Testis (tissue), 3 donors: ENCODE results near the gene MFN1. TPM values are rescaled to one million over a fixed set of nuclear protein-coding genes. Genes with fewer than 3 reads are reported as not detected.
"Not testable (repeated sequence)": the region's sequence is repeated elsewhere in the genome, so short reads cannot be mapped to it uniquely, and the experiment has no call there.

Source experiments
- DNase-seq: peaks from one replicate; pipeline ENCODE4 v3.0.0-alpha.2; 2019
- H3K27ac ChIP-seq, 2 donors: fragments of 200-600 bp; sonication (generic); one replicate each; pipeline ENCODE4 v1.5.1; 2019
- H3K27me3 ChIP-seq: fragments of 200-600 bp; sonication (generic); one replicate; pipeline ENCODE4 v1.5.1; 2019
- H3K36me3 ChIP-seq: fragments of 200-600 bp; sonication (generic); one replicate; pipeline ENCODE4 v1.5.1; 2017; ENCODE audit warnings: low read depth; ENCODE audit errors: missing control alignments
- H3K4me1 ChIP-seq: fragments of 200-600 bp; sonication (generic); one replicate; pipeline ENCODE4 v1.5.1; 2019
- H3K4me3 ChIP-seq, 2 donors: fragments of 200-600 bp; sonication (generic); one replicate each; pipeline ENCODE4 v1.5.1; 2017 to 2019
- H3K9me3 ChIP-seq: fragments of 200-600 bp; sonication (generic); one replicate; pipeline ENCODE4 v1.5.1; 2017
- POLR2A ChIP-seq: fragments of 450-650 bp; IDR thresholded peaks from one replicate; pipeline ENCODE4 v1.6.1; 2017; ENCODE audit warnings: antibody characterized with exemption, mild to moderate bottlenecking, moderate library complexity
- WGBS, 2 donors: methylation state at CpG; one replicate each; pipeline ENCODE4 v1.1.5; 2018; 5-methylcytosine and 5-hydroxymethylcytosine counted together
- intact Hi-C: fragments of 100-400 bp; cut with DNase I; formaldehyde crosslinking; loops from one replicate; pipeline ENCODE4 v1.15.1; 2023; ENCODE audit warnings: low total_unique reads
- polyA plus RNA-seq: library from polyadenylated mRNA; stranded (reverse); fragments of 350-450 nt; fragmentation: Illumina TruSeq; extraction: RNeasy Lipid Tissue Mini Kit (QIAGEN cat#74804); gene quantifications from one replicate; pipeline ENCODE4 v1.2.3, GENCODE V29; 2014; ENCODE audit warnings: low read depth, low replicate concordance; ENCODE audit not compliant: insufficient read depth
- total RNA-seq, 2 donors: library from RNA; depleted of rRNA; stranded (reverse); fragments of >200 nt; gene quantifications; one replicate each; pipeline ENCODE4 v1.2.3, GENCODE V29; 2016
- TF ChIP-seq, protein P1 (sequence below), 3 experiments: fragments of 450-650 bp in 2 of 3; fragments of 200-600 bp in 1 of 3; sonication (generic) in 1 of 3; IDR thresholded peaks; one replicate each; pipeline ENCODE4 v1.5.1; 2016 to 2019; ENCODE audit warnings: antibody characterized with exemption in 3 of 3, mild to moderate bottlenecking in 2 of 3, moderate library complexity in 1 of 3

MFN1 gene
- total and polyA plus RNA-seq, 3 donors from 2014 or later: 23.1 to 50.9 (median 39.5) TPM

DNA sequence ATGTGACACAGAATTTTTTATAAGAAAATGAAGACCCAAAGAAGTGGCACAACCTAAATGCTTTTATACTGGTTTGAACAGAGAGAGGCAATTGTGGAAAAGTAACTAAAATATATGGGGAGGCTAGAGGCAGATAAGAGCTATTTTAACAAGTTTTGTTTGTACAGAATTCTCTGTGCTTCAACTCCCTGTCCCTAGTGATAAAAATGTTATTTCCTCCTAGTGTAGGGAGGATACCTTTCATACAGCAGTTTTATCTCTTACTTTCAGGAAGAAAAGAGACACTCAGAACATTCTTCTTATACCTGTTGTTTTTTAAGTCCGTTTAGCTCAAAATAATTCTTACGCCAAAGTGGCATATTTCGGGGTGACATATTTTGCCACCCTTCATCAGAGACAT is 45.9 kb upstream of the MFN1 start:
- intact Hi-C loops: no loop called here
- H3K4me1 ChIP-seq: no peaks in the 10 kb centered on the region
- no peaks in the 10 kb centered on the region for H3K36me3 ChIP-seq
- no peak for DNase-seq
- TF ChIP-seq, protein P1, sequence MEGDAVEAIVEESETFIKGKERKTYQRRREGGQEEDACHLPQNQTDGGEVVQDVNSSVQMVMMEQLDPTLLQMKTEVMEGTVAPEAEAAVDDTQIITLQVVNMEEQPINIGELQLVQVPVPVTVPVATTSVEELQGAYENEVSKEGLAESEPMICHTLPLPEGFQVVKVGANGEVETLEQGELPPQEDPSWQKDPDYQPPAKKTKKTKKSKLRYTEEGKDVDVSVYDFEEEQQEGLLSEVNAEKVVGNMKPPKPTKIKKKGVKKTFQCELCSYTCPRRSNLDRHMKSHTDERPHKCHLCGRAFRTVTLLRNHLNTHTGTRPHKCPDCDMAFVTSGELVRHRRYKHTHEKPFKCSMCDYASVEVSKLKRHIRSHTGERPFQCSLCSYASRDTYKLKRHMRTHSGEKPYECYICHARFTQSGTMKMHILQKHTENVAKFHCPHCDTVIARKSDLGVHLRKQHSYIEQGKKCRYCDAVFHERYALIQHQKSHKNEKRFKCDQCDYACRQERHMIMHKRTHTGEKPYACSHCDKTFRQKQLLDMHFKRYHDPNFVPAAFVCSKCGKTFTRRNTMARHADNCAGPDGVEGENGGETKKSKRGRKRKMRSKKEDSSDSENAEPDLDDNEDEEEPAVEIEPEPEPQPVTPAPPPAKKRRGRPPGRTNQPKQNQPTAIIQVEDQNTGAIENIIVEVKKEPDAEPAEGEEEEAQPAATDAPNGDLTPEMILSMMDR (IDR thresholded peaks at IDR 0.05): no peak
- no peak for TF ChIP-seq POLR2A
- WGBS, 2 donors: 39 to 56% methylated on average over 3 of the region's 3 CpGs
- no peak overlapping the region for H3K27ac ChIP-seq
- H3K9me3 ChIP-seq: no peaks in the 10 kb centered on the region
- no peak overlapping the region for H3K4me3 ChIP-seq
- H3K27me3 ChIP-seq: no peaks in the 10 kb centered on the region

DNA sequence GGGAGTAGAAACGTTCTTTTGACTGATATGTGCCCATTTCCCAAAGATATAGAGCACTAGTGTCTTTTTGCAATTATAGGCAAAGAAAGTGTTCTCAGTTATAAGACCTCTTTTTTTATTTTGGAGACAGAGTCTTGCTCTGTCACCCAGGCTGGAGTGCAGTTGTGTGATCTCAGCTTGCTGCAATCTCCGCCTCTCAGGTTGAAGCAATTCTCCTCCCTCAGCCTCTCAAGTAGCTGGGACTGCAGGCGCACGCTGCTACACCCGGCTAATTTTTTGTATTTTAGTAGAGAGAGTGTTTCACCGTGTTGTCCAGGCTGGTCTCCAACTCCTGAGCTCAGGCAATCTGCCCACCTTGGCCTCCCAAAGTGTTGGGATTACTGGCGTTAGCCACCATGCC is 45.4 kb upstream of the MFN1 start:
- no peak for DNase-seq
- Histone ChIP-seq H3K4me3 (no peak overlapping the region), H3K4me1 (no peaks in the 10 kb centered on the region), H3K9me3 (no peaks in the 10 kb centered on the region), H3K27me3 (no peaks in the 10 kb centered on the region), H3K36me3 (no peaks in the 10 kb centered on the region), H3K27ac (peak overlapping the region in 1 of 2 donors; percentile 35)
- 69 to 70% methylated on average over 7 of the region's 7 CpGs for WGBS, 2 donors
- intact Hi-C loops: no loop called here
- TF ChIP-seq POLR2A: no peak
- TF ChIP-seq, protein P1 (IDR thresholded peaks at IDR 0.05): no peak

DNA sequence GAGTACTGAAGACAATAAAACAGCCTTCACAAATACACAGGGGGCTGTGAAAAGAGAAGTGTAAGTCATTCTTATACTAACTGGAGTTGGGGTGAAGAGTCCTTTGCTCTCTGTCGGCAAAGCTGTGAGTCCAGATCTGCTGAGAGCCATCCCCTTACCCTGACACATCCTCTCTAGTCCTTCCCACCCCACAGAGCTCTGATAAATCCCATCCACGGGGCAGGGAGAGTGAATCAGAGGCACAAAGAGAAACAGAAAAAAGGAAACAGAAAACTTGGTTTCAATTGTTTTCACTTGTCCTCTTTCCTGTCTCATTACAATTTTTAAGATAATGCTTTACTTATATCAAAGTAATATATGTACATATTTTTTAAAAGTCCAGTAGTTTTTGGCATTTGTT is 42.9 kb upstream of the MFN1 start:
- H3K9me3 ChIP-seq: no peaks in the 10 kb centered on the region
- intact Hi-C loops: no loop called here
- TF ChIP-seq, protein P1 (IDR thresholded peaks at IDR 0.05): no peak
- TF ChIP-seq POLR2A: no peak
- WGBS, 2 donors: 24 to 33% methylated on average over 2 of the region's 2 CpGs
- DNase-seq: no peak
- no peaks in the 10 kb centered on the region for H3K36me3 ChIP-seq
- H3K27ac ChIP-seq: no peak overlapping the region
- no peak overlapping the region for H3K4me3 ChIP-seq
- H3K27me3 ChIP-seq: no peaks in the 10 kb centered on the region
- no peaks in the 10 kb centered on the region for H3K4me1 ChIP-seq

DNA sequence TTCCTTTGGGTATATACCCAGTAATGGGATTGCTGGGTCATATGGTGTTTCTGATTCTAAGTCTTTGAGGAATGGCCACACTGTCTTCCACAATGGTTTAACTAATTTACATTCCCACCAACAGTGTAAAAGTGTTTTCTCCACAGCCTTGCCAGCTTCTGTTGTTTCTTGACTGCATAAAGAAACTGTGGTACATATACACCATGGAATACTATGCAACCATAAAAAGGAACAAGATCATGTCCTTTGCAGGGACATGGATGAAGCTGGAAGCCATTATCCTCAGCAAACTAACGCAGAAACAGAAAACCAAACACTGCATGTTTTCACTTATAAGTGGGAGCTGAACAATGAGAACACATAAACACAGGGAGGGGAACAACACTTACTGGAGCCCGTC is 40.1 kb upstream of the MFN1 start:
- 63 to 71% methylated on average over 2 of the region's 2 CpGs for whole genome bisulfite sequencing, 2 donors
- H3K27ac ChIP-seq, H3K27me3 ChIP-seq, intact Hi-C loops, H3K4me1 ChIP-seq, H3K9me3 ChIP-seq, H3K4me3 ChIP-seq, H3K36me3 ChIP-seq, DNase-seq: not testable (repeated sequence)

DNA sequence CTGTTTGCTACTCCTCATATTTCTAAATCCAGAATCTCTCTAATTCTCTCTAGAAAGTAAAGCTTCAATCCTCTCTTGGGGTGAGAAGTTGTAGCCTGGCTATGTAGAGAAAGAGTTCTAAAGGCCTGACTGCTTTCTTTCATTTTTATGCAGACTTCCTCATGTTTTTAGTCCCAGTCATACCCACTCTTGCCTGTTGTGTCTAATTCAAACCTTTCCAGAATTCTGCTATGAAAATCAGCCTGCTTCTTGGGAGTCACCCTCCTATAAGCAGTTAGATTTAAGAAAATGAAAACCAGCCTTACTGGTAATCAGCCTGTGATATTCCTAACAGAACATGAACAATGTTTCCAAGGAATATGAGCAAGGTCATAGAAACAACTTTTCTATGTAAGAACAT is 39.5 kb upstream of the MFN1 start:
- Histone ChIP-seq H3K4me3 (no peak overlapping the region), H3K36me3 (no peaks in the 10 kb centered on the region), H3K27me3 (no peaks in the 10 kb centered on the region), H3K27ac (peak overlapping the region in 1 of 2 donors; percentile 9), H3K4me1 (no peaks in the 10 kb centered on the region), H3K9me3 (no peaks in the 10 kb centered on the region)
- TF ChIP-seq, protein P1 (IDR thresholded peaks at IDR 0.05): no peak
- TF ChIP-seq POLR2A: no peak
- intact Hi-C loops: no loop called here
- DNase-seq: no peak
